Measurements from ENCODE around the gene ALKBH8. TPM values are rescaled to one million over a fixed set of nuclear protein-coding genes. Genes with fewer than 3 reads are reported as not detected.
A peak's percentile ranks its signal among the peaks of the same experiment; 100 is the strongest.

The ALKBH8 gene
- total and polyA plus RNA-seq, 2 of the 13 experiments (the other 11 are each of a cell fraction or from before 2014, with no cell fraction given): 2.4 to 9.1 TPM

GRCh38 chr11:107457558-107458271, 107.8 kb downstream of the ALKBH8 start, which contains the start of gene CWF19L2 (continued):
- TF ChIP-seq NCOR1 (IDR thresholded peaks at IDR 0.05; ENCODE audit: borderline replicate concordance, low read length) (0 out of 2 replicates have a peak, but pooled peaks have one; percentile 19), MIER3 (CRISPR knock-in tag; IDR thresholded peaks at IDR 0.05; ENCODE audit: borderline replicate concordance) (0 out of 2 replicates have a peak, but pooled peaks have one; percentile 32), SATB2 (CRISPR knock-in tag; IDR thresholded peaks at IDR 0.05) (no peak), MEF2D (CRISPR knock-in tag; IDR thresholded peaks at IDR 0.05) (peak; percentile 34; the same call in 1 of the 2 replicates), ZNF264 (CRISPR knock-in tag; IDR thresholded peaks at IDR 0.05) (no peak), ZMAT3 (CRISPR knock-in tag; conservative IDR thresholded peaks at IDR 0.05) (no peak), KLF13 (CRISPR knock-in tag; IDR thresholded peaks at IDR 0.05) (no peak), MAX (IDR thresholded peaks at IDR 0.05) (0 out of 2 replicates have a peak, but pooled peaks have one; percentile 28), ZNF510 (CRISPR knock-in tag; IDR thresholded peaks at IDR 0.05; ENCODE audit: low read depth) (no peak), NONO (IDR thresholded peaks at IDR 0.05) (no peak), NONO (CRISPR knock-in tag; conservative IDR thresholded peaks at IDR 0.05) (0 out of 2 replicates have a peak, but pooled peaks have one; percentile 37), PTBP1 (IDR thresholded peaks at IDR 0.05; ENCODE audit: low read depth, low read length, poor library complexity, severe bottlenecking) (no peak), FOSL2 (CRISPR knock-in tag; IDR thresholded peaks at IDR 0.05) (0 out of 2 replicates have a peak, but pooled peaks have one; percentile 13), RERE (CRISPR knock-in tag; IDR thresholded peaks at IDR 0.05; ENCODE audit: low read depth) (no peak), ZNF251 (CRISPR knock-in tag; IDR thresholded peaks at IDR 0.05) (no peak), PBX2 (CRISPR knock-in tag; IDR thresholded peaks at IDR 0.05) (no peak), HES4 (CRISPR knock-in tag; IDR thresholded peaks at IDR 0.05; ENCODE audit: borderline replicate concordance) (no peak), ZKSCAN1 (IDR thresholded peaks at IDR 0.05; ENCODE audit: low read length) (no peak), FOXA3 (CRISPR knock-in tag; IDR thresholded peaks at IDR 0.05) (peak; percentile 35; the same call in 1 of the 2 replicates), MTA3 (CRISPR knock-in tag; IDR thresholded peaks at IDR 0.05) (no peak), GMEB1 (CRISPR knock-in tag; IDR thresholded peaks at IDR 0.05; ENCODE audit: borderline replicate concordance) (peak; percentile 37; the same call in 1 of the 2 replicates), ZNF430 (CRISPR knock-in tag; IDR thresholded peaks at IDR 0.05) (no peak)
